GM18951 (cell line): ENCODE measurements around the gene MYBBP1A.

Source experiments
- POLR2A ChIP-seq: IDR thresholded peaks from 4 replicates; pipeline ENCODE4 v1.6.1; 2011; ENCODE audit warnings: mild to moderate bottlenecking; ENCODE audit not compliant: insufficient read length, insufficient read depth; ENCODE audit errors: extremely low read depth
- in situ Hi-C: fragments of 300-500 bp; cut with MboI; formaldehyde crosslinking; loops from one replicate; pipeline ENCODE4 v1.12.0; 2022; ENCODE audit warnings: low sequenced_read_pairs, mixed read lengths, inconsistent platforms; ENCODE audit not compliant: unreplicated experiment

MYBBP1A gene

DNA sequence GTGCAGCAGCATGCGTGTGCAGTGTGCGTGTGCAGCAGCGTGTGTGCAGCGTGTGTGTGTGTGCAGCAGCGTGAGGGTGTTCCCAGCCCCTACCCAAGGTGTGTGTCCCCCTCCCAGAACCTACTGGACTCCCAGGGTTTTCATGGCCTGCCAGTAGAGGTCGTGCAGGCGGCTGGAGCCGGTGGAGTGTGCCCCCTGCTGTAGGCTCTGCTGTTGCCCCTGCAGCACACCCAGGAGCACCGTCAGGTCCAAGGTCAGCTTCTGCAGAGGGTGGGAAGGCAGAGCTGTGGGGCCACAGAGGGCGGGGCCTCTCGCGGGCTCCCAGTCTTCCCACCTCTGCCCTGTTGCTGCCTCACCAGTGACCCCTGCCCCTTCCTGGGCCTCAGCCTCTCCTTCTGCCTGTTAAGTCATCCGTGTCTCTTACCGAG, 14.9 kb downstream of the MYBBP1A start:
- in situ Hi-C loops: no loop called here
- no peak for TF ChIP-seq POLR2A

DNA sequence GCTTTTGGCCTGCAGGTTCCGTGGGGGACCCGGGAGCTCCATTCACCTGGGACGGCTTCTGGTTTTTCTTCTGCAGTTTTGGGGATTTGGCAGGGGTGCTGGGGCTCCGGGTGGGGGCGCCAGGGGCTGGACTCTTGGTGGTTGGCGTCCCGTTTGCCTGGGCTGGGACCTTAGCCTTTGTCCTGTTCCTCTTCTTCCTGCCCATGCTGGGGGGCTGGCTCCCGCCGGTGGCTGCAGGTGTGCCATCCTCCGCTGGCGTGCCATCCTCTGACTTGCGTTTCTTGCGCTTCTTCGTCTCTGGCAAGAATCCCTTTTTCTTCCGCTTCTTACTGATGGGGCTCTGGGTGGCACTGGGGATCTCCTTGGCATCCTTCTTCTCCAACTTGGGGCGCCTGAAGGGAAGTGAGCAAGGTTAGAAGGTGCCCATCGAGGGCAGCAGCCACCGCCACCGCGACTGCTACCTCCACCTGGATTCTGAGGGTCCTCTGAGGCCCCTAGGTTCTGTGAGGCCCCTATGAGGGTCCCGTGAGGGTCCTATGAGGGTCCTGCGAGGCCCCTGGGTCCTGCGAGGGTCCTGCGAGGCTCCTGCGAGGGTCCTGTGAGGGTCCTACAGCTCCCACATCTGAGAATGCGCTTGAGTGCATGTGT, 15.5 kb downstream of the MYBBP1A start:
- in situ Hi-C loops: no loop called here
- TF ChIP-seq POLR2A: no peak

DNA sequence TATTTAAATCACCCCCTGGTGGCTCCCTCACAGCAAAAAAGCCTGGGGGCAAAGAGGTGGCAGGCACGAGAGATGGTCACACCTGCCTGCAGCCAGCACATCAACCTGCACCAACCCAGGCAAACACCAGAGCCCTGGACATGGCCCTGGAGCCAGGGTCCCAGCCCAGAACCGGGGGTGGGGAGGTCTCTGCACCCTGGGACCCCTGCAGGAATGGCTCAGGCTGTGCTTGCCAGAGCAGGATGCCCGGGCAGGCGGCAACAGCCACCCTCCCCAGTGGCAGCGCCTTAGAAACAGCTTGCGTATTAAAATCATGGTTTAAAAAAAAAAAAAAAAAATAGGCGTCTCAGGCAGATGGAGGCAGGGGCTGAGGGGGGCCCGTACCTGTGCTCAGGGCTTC, 16.2 kb downstream of the MYBBP1A start:
- in situ Hi-C loops: no loop called here
- TF ChIP-seq POLR2A: no peak

DNA sequence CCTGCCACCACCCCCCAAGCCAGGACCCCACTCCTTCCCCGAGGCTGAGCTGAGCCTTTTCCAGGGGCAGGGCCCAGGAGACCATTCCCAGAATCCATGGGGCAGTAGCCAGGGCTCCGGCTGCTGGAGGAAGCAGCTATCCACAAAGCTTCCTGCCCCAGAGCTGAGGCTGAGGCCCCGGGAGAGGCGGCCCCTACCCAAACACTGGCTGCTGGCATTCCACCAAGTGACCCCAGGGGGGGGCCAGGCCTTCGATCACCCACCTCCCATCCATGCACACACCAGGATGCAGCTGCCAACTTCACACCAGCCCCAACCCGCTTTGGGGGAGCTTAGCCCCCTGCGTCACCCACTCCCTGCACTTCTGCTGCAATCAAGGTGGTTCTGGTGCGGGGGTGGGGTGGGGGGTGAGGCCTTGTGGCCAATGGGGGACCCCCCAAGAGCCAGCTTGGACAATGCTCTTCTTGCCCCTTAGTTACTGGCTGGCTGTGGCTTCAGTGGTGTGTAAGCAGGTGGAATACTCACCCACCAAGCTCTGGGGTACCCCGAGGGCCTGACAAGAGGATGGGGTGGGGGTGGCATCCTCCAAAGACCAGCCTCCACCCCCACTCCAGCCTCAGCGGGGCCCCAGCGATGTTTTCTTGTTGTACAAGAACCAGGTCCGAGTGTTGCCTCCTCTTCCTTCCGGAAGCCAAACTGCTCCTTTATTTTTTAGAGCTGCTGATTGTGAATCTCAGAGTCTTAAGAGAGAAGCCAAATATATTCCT, 16.8 kb downstream of the MYBBP1A start:
- in situ Hi-C loops: no loop called here
- no peak for TF ChIP-seq POLR2A

DNA sequence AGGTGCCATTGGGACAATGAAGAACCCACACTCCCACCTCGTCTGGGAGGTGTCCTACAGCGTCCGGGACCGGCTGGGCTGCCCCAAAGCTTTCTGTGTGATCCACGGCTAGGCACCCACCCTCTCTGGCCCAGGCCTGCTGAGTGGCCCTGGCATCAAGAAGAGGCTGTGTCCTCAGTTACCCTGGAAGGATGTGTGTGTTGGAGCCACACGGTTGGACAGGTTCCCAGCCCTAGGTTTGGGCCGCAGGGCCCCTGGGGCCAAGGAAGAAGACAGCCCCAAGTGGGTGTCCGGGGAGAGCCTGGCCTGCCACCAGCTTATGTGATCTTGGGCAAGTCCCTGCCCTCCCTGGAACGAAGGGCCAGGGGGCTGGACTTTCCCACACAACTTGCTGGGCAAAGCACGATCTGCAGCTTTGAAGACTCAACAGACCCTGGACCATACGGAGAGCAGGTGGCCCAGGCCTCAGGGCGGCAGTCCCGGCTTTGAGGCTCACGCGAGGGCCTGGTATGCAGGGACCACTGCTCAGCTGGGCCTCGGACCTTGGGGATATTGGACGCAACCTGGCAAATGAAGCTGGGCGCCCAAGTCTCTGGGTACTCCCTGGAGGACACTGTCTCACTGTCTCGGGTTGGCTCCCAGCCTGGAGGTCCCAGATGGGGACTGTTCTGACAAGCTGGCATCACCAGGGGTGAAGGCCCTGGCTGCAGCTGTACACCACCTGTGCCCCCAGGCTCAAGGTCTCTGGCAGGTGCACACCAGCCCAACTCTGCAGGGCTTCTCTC, 17.5 kb downstream of the MYBBP1A start:
- in situ Hi-C loops: no loop called here
- TF ChIP-seq POLR2A: no peak

DNA sequence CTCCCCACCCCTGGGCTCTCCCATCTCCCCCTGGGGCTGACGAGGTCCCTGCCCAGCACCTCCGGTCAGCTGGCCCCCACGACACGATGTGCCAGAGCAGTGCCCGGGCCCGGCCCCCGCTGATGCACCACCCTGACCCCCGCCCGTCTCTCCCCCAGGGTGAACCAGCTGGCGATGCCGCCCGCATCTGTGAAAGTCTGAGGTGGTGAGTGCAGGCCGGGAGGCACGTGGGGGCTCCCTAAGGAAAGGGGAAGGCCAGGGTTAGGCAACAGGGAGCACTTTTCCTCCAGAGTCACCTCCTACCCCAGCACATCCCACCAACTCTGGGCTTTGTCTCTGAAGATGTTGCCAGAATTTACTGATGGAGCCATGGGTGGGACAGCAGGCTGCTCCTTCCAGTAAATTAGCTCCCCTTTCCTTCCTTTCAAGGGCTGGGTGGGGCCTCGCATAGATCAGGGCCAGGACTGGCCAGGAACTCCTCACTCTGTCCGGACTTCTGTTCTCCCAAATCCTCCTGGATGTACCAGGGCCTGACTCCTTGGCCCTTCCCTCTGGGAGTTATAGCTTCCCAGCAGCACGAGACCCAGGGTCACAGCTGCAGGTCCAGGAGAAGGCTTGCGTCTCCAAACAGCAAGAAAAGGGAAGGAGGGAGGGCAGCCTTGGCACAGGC, 18.3 kb downstream of the MYBBP1A start:
- TF ChIP-seq POLR2A: peak; percentile 12
- in situ Hi-C loops: no loop called here

DNA sequence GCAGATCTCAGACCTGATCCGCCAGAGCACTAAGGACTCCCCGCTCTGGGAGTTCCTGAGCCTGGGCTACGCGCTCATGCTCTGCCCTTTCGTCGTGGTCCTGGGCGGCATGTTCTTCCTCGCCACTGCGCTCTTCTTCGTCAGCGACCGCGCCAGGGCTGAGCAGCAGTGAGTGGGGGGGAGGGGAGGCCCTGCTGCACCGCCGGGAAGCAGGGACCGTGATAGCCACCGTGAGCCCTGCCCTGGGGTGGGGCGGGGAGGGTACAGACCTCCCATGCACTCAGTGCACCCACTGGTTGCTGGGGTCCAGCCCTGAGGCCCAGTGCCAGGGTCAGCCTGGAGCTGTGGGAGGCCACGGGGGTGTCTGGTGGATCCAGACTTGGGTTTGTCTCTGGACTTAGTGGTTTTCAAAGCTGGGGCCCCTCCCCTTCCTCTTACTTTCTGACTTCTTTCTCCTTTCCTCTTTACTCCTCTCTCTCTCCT, 18.9 kb downstream of the MYBBP1A start:
- in situ Hi-C loops: no loop called here
- no peak for TF ChIP-seq POLR2A

DNA sequence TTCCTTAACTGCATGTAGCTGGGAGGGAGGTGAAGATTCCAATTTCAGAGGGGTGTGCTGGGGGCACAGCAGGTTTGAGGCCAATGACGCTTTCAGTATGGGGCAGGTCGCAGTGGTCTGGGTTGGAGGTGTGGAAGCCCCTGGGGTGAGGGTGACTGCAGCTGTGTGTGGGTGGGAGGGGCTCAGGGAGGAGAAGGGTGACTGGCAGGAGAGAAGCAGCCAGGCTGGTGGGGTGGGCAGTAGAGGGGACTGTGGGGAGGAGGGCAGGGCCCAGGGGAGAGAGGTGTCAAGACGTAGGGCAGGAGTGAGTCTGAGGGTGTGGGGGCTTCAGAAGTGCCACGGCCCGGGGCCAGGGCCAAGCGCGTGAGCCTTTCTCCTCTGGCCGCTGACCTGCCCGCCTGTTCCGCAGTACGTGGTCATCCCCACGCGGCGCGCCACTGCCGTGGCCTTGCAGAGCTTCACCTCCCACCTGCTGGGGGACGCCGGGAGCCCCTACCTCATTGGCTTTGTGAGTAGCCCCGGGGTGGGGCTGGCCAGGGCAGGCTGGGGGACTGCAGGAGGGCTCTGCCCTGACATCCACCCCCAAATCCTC, 19.4 kb downstream of the MYBBP1A start:
- no peak for TF ChIP-seq POLR2A
- in situ Hi-C loops: no loop called here

DNA sequence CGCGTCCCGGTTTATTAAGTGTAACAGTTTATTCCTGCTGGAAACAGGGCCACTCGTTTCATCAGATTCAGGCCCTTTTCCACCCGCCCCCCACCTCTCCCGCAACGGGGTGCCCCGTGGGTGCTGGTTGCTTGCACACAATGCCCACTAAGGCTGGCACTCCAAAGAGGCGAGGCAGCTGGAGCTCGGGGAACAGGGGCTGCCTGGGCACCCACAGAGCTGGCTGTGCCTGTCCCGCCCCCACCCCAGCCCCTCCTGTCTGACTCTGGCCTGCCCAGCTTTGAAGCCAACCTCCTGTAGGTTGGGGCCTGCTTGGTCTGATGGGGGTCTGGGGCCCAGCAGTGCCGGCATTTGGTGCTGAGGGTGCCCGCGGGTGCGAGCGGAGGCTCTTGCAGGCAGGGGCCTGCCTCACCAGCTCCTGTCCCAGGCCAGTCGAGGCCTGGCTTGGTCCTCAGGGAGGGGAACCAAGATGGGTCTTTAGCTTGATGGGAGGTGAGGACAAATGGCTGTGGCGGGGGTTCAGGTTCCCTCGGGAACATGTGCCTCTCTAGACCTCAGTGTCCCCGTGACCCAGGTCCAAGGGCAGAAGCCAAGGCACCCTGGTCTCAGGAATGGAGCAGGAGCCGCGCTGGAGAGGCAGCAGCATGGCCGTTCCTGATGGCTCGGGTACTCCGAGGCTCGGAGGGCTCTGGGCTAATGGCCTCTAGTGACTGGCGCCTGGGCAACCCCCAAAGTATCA, 20.1 kb downstream of the MYBBP1A start:
- in situ Hi-C loops: no loop called here
- no peak for TF ChIP-seq POLR2A

DNA sequence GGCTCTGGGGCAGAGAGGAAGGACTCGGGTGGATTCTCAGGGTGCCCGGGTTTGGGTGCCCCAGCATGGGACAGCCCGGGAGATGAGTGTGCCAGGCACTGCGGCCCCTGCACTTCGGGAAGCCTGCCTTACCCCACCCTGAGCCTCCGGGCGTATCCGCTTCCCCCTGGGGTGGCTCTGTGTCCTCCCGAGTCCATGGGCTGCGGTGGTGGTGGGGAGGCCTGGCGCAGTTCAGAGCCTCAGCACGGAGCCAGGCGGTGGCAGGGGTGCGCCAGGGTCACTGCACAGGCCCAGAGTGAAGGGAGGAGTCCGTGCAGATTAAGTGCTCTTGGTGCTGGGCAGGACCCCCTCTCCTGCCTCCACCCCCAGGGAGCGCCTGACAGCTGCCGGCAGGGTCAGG, 20.7 kb downstream of the MYBBP1A start:
- TF ChIP-seq POLR2A: no peak
- in situ Hi-C loops: no loop called here

DNA sequence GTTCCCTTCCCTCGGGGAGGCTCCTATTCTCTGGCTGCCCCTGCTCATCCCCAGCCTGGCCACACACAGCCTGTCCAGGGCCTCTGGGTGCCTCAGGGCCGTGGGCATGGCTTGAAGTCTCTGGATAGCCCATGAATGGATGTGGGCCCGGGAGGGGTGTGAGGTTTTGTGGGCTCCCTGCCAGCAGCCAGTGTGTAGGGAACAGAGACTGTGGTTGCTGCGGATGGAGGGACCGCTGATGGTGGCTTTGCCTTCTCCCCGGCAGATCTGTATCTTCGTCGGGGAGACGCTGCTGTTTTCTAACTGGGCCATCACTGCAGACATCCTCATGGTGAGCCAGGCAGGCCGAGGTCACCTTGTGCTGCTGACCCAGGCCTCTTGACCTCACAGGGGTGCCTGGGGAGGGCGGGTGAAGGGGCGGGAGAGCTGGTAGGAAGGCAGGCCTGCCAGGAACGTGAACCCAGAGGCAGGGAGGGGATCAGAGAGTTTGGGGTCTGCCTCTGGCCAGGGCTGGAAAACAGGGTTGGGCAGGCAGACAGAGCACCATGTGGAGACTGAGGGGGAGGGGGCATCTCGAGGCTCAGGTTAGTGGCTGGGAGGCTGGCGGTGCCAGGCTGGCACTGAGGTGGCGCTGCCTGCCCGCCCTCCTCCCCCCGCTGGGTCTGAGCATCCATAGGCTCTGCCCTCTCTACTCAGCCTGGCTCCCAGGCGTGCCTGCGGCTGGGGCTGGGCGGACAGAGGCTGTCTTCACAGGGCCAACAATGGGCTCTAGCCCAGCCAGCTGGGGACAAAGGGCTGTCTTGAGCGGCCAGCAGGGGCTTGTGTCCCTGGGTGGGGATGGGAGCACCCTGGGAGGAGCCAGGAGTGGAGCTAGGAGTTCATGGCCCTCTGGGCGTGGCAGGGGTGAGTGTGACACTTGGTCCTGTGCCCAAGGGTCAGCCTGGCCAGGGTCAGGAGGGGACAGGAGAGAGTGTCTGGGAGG, 21.4 kb downstream of the MYBBP1A start:
- in situ Hi-C loops: no loop called here
- no peak for TF ChIP-seq POLR2A

DNA sequence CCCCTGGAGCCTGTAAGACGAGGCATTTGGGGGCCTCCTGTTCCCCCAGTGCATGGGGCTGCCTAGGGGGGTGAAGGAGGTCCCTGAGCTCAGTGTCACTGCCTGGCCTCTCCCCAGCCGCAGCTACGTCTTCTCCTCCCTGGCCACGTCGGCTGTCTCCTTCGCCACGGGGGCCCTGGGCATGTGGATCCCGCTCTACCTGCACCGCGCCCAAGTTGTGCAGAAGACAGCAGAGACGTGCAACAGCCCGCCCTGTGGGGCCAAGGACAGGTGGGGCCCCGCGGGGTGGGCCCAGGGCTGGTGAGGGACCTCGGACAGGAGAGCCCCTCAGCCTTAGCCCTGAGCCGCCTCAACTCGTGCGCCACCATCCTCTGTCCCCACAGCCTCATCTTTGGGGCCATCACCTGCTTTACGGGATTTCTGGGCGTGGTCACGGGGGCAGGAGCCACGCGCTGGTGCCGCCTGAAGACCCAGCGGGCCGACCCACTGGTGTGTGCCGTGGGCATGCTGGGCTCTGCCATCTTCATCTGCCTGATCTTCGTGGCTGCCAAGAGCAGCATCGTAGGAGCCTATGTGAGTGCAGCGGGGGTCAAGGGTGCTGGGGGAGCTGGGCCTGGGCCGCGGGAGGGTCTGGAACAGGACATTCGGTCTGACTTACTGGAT, 22.2 kb downstream of the MYBBP1A start:
- in situ Hi-C loops: no loop called here
- TF ChIP-seq POLR2A: no peak
